ENCODE data around the gene ZNF462.
"Not testable (repeated sequence)": the region's sequence is repeated elsewhere in the genome, so short reads cannot be mapped to it uniquely, and the experiment has no call there.

ZNF462 gene

DNA sequence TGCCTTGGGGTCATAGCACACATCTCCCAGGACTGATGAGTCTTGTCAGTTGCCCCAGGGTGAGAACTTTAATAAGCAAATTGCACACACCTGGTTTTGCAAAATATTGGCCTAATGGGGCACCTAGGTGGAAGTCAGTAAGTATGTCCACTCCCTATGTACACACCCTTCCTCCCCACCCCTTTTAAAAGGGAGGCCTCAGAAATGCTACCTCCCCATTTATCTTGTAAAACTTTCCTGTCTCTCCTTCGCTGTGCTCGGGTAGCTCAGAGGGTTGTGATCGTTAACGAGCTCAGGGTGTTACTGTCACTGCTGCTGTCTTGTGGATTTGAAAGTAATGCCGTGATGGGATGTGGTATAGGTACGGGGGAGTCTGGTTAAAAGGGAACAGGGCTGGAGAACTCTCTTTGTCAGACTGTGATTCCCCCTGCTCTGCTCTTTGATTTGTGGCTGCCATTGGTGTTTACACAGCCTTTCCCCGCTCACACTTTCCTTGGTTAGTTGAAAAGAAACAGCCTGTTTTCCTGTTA is 26.2 kb downstream of the ZNF462 start:
- DNase-seq, result no peak

DNA sequence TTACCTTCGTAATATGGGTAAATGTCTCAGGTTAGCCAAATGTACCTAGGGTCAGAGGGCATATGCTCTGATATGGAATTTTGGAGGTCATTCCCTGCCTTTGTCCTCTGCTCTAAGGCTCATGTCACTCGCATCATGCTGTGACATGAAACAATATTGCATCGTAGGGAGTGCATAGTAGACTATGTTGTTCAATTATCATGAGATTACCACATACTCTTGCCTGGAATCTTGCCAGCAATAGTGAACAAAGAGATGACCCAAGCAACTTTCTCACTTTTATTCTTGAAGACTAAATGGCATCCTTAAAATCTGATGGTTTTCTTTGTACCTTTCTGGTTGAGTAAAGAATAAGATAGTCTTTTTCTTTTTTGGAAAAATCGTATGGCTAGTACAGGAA is 27.6 kb downstream of the ZNF462 start:
- DNase-seq, result no peak

DNA sequence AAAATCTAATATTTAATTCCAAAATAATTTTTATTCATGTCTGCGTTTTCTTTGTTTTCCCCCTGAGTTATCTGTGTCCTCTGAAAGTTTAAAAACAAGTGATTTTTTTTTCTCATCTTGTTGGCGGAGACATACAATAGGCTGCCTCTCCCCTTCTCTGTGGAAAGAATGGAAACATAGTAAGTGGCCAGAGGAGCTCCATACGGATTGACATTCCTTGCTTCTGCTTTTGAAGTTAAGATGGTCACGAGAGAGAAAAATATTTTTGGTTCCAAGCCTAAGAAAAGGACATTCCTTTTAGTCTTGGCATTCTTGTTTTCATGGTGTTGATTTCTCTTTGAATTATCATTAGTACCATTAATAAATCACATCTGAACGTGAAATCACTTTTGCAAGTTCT is 28.3 kb downstream of the ZNF462 start:
- DNase-seq, result no peak

DNA sequence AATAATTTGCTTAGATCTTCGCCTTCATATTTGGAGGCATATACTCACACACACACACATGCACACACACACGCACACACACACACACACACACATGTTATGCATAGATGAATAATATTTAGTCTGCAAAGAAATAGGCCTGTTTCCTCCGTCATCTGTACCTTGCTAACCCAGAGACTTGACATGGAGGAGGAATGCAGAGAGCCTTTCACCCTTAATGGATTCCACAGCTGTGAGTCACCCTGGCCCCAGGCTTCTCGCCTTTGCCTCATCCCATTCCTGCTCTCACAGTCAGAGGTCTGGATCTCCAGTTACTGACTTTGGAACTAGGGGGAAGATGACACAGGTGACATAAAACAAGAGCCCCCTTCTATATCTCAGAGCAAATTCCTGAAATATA is 29.7 kb downstream of the ZNF462 start:
- no peak for DNase-seq

DNA sequence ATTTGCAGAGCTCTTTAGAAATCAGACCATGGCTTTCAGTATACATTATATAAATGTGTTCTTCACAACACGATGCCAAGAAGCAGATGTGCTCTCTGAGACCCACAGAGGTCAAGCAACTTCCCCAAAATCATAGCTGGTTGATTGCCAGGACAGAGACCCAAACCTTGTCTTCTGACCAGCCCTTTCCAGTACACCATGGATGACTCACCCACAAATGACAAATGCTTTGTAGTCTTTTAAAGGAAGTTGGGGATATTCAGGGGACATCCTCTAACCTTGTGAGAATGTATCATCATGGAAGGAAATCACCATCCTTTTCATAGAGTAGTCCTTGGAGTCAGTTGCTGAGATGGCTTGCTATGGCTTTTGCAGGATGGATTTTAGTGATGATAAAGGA is 30.1 kb downstream of the ZNF462 start:
- DNase-seq, result no peak

DNA sequence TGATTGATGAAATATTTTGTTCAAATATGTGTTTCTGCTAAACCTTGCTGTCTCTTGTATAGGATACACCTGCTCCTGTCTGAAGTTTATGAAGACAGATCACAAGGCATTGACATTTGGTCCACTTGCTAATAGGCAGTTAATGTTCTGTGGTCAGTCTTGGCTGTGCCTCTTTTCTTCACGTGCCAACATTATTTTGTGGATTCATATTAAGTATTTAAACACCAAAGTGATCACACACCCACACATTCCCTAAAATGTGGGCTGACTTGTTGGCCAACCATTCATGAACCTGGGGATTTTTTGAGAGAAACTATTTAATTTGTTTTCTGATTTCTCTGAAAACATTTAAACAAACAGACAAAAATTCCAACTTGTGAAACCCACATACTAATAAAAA is 33.7 kb downstream of the ZNF462 start:
- DNase-seq, result no peak

DNA sequence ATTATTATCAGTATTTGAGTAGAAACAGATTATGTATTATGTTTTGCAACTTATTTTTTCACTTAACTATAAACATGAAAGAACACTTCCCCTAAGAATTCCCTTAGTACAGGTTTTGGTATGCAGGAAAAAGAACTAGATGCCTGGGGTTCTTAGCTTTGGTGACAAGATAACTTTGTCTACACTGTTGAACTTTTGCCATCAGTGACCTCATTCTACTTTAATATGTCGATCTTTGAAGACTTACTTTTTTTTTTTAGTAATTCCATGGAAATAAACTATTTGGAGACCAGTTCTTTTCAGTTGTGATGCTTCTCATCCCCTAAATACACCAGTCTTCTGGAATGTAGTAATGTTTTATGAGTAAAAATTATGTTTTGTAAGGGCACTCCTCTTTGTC is 34.3 kb downstream of the ZNF462 start:
- DNase-seq, result no peak

DNA sequence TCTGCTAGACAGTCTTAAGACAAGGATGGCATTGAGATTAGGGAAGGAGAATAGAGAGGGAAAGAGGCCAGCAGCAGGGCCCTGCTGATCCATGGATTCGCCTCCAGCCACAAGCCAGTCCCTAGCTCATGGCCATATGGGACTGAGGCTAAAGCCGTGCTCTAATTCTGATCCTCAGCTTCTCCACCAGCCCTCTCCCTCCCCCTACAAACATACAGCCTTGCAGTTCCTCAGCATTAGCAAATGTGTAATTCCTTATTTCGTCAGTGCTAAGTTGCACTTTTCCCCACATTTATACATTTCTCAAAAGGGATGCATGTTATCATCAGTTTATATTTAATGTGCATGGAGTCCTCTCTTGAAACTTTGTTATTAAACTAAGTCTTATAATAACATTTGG is 34.8 kb downstream of the ZNF462 start:
- DNase-seq, result no peak

DNA sequence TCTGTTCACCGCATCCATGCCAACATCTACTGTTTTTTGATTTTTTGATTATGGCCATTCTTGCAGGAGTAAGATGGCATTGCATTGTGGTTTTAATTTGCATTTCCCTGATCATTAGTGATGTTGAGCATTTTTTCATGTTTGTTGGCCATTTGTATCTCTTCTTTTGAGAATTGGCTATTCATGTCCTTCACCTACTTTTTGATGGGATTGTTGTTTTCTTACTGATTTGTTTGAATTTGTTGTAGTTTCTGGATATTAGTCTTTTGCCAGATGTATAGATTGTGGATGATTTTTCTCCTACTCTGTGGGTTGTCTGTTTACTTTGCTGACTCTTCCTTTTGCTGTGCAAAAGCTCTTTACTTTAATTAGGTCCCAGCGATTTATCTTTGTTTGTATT is 37.6 kb downstream of the ZNF462 start:
- not testable (repeated sequence) for DNase-seq

DNA sequence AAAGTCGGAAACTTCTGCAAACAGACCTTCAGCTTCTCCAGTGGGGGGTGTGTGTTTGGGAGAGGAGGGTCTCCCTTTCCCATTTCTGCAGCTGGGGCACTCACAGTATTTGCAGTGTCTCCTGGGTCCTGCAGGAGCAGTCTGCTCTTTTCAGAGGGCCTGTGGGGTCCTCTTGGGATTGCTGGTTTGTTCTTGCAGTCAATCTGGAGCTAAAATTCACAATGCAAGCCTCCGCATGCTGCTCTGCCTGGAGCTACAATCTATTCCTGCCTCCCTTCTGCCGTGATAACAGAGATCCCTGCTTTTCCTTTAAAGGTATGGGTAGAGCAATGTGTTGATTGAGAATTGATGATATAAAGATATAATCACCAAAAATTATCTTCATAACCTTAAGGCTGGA is 43.2 kb downstream of the ZNF462 start:
- DNase-seq, result no peak

DNA sequence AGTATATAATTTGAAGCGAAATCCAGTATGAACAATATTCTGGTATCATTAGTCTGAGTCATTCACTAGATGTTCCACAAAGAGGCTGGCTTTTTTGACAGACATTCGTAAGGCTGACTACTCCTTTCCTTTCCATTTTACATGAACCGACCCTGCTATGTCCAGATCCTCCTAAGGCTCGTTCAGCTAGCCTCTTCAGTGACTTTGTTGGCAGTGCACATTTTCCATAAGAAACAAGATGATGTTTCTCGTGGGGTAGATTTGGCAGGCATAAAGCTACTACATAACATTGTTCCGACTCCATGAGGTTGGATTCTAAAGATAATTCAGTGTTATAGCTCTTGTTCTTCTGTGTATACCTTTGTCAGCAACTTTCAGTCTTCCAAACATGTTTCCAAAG is 49.0 kb downstream of the ZNF462 start:
- DNase-seq, result no peak

DNA sequence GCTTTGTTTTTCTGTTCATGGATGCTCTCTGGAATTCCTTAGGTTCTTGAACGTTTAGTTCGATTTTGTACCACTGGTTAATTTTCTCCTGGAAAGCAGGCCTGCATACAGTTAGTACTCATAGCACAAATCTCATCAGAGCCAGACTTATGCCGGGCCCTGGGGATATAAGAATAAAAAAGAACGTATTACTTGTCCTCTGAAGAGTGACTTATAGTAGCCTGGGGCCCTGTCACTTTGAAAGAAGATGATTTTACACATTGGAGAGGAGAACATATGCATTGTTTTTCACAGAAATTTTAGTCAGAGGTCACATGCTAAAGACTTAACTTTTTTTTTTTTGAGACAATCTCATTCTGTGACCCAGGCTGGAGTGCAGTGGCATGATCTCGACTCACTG is 50.3 kb downstream of the ZNF462 start:
- DNase-seq, result no peak

DNA sequence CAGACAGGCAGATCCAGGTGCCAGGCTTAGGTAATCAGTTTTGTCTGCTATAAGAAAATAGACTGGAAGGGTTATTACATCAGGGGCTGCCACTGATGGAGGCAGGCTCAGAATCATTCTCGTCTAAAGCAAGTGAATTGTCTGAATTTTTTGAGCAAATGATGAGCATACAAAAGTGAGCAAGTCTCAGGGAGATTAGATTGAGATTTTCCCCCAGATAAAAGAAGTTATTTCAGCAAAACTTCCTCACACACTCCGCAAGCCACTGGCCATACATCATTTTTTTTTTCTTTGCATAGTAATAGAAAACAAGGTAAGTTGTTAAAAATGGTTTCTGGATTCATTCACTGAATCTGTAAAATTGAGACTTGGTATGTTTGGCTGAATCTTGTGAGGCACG is 52.9 kb downstream of the ZNF462 start:
- DNase-seq, result no peak

DNA sequence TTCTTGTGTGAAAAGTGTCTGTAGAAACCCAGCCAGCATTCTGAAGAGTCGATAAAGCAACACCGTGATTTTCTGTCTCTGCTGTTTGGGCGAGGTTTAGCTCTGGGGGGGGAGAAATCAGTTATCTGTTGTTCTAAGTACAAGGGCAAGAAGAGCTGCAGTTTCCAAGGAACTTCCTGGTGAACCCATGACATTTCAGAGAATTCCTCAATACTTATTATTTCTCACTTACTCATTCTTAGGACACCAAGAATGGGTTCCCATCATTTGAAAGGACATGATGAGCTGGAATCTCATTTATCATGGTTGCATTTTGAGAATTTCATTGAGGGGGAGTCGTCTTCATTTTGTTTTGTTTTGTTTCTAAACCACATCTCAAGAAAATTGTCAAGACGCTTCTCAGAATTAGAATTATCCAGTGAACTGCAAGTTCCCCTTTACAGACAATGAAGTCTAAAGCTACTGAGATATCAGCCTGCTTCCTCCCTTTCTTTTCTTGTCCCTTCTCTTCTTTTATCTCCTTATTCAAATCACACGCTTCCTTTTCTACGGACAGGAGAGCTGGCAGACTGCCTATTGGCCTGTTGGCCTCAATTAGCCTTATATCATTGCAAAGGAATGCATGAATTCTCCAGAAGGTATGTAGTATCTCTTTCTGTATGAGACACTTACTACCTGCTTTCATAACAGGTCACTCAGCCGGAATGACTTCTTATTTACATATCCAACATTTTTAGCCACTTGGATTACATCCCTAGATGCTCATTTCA is 53.7 kb downstream of the ZNF462 start:
- DNase-seq, result no peak

DNA sequence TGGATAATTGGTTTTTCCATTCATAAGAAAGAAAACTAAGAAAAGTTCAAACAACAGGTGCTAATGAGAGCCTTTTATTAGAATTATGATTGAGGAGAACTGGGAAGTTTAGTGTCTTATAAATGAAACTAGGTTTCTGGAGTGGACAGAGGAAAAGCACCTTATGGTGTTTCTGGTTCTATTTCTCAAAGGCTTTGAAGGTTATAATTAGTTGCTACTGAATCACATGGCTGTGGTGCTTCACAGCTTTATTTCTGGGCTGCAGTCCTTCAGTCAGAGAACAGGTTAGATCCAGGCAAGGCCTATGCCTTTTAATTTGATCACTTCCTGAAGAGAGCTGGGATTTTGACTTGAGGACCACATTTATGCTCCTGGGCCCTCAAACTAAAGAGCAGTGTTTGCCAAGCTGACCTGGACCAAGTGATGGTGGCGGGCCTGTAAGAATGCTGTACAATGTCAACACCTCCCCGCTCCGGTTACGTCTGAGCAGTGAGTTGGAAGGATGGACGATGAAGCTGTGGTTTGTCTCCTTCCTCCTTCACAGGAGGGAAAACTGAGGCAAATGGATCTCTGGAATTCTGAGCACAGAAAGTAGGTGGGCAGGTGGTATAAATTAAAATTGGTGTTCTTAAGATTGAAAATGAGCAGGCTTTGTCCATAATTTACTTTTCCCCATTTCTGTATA is 56.0 kb downstream of the ZNF462 start:
- DNase-seq, result no peak

DNA sequence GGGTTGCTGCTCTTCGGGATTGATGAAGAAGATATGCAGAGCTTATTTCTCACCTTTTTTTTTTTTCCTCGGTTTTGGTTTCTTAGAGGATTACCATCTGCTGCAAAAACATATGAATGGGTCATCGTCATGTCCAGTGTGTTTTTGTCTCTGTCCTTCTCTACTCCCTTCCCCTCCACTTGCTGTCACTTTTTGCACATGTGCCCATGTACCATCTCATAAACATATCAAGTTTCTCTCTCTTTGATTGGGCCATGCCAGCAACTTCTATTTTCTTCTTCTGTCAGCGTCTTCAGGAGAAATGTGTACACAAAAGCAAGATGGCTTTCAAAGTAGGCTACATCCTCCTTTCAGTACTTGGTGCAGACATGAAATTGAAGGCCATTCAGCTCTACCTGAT is 57.1 kb downstream of the ZNF462 start:
- DNase-seq, result no peak

DNA sequence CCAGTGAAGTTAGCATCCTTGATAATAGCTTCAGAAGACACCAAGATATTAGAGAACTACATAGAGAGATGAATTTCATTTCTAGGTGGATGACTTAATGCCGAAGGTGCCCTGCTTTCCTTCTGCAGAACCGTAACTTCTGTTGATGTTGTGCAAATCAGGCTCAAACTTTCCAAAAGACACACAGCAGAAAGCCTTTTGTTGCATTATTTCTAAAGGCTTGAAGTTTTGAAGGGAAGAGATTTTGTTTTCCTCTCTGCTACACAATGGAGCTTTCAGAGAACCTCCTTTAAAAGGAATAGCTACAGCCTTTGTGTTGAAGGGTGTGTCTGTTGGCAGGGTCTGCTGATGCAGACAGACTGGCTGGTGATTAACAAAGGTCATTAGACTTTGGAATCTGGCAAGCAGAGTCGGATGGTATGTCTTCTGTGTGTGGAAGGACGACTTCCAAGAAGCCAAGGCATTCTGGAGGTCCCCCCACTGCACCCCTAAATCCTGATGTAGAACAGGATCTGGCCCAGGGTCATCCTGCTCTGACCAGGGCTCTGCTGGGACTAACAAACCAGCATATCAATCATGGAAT is 57.8 kb downstream of the ZNF462 start:
- DNase-seq, result peak; percentile 15

DNA sequence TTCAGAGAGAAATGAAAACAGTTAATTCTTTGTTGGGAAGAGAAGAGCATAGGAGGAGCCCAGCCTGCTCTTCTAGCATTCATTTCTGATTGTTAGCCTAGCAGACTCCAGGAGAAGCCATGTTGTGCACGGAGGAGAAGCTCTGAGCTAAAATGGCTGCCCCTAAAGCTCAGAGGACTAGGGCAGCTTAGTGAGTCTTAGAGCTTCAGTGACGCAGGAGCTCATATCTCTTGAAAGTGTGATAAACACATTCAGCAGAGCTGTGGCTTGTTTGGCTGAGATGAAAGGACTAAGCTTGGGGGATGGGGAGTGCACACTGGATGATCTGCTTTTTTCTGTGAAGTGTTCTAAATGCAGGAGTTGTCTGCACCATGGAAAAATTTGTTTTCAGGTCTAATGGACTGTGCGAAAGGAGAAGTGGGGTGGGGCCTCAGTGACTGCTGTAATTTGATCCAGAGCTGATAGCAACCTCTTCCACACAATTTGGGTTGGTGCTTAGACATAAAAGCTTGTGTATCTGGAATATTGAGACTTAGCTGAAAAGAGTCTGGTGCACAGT is 58.5 kb downstream of the ZNF462 start:
- peak; percentile 78 for DNase-seq

DNA sequence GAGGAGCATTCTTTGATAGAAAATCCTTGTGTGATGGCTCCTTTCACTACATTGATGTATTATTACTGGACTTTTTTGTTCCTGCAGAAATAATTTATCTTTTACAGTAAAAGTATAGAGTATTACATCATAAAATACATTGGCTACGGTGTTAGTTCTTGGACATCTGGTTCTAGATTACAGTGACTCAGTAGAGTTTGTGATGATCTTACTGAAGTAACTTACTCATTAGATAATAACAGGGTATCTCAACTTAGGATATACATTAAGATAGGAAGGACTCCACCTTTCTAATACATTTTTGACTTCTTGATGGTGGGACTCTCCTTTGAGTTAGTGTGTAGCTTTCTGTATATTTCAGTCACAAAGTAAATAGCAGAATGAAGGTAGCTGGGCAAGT is 59.1 kb downstream of the ZNF462 start:
- no peak for DNase-seq

DNA sequence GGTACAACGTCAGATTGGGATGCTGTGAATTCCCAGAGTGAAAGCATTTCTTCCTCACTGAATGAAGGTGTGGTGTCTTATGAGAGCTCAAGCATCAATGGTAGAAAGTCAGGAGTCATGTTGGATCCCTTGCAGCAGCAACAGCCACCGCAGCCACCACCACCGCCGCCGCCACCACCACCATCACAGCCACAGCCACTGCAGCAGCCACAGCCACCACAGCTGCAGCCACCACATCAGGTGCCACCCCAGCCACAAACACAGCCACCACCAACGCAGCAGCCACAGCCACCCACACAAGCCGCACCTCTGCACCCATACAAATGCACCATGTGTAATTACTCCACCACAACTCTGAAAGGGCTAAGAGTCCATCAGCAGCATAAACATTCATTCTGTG is 62.4 kb downstream of the ZNF462 start:
- DNase-seq, result no peak

DNA sequence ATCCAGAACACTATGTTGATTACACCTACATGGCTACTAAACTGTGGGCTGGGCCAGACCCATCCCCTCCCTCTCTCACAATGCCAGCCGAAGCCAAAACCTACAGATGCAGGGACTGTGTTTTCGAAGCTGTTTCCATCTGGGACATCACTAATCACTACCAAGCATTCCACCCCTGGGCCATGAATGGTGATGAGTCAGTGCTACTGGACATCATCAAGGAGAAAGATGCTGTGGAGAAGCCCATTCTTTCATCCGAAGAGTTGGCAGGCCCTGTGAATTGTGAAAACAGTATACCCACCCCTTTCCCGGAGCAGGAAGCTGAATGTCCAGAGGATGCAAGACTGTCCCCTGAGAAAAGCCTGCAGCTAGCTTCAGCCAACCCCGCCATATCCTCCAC is 65.0 kb downstream of the ZNF462 start:
- DNase-seq, result no peak

DNA sequence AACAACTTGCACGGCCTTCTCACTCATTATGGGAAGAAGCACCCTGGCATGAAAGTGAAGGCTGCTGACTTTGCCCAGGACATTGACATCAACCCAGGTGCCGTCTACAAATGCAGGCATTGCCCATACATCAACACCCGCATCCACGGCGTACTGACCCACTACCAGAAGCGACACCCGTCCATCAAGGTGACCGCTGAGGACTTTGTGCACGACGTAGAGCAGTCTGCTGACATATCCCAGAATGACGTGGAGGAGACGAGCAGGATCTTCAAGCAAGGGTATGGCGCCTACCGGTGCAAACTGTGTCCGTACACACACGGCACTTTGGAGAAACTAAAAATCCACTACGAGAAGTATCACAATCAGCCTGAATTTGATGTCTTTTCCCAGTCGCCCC is 65.4 kb downstream of the ZNF462 start:
- DNase-seq, result no peak

DNA sequence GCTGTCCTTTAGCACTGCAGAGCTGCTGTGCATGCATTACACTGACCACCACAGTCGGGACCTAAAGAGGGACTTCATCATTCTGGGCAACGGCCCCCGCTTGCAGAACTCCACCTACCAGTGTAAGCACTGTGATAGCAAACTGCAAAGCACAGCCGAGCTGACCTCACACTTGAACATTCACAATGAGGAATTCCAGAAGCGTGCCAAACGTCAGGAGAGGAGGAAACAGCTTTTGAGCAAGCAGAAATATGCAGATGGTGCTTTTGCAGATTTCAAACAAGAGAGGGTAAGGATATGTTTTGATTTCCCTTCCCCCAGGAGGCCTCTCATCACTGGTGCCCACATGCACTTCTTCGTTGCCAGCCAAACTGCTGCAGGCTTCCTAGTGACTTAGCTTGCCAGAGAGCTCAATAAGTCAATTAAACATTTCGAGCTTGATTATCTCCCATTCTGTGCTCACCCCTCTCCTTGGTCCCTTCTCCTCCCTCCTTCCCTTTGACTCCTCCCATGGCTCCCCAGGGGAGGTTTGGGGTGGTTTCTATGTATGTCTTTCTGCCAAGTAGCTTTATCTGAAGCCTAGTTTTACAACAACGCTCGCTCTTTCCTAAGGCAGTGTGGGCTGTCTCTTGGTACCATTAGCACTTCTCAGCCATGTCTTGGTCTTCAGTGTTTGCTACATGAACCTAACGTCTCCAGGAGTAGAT is 66.7 kb downstream of the ZNF462 start:
- DNase-seq, result no peak

Data from DMS79 (cell line).